Fibroblast of the aortic adventitia (primary cell): ENCODE measurements around the gene SCRN2. TPM values are rescaled to one million over a fixed set of nuclear protein-coding genes. Genes with fewer than 3 reads are reported as not detected.

ENCODE experiments used
- DNase-seq: peaks from one replicate; pipeline ENCODE4 v3.0.0-alpha.2; 2010; ENCODE audit warnings: low read depth
- H3K4me3 ChIP-seq: 2 replicates; pipeline ENCODE4 v1.5.1; 2011; ENCODE audit warnings: low read depth, mild to moderate bottlenecking, control low read depth, low read length, moderate library complexity
- total RNA-seq: library from RNA; depleted of rRNA; stranded (reverse); fragments of >200 nt; gene quantifications from 2 replicates; pipeline ENCODE4 v1.2.3, GENCODE V29; 2012; ENCODE audit warnings: low replicate concordance
- TF ChIP-seq, protein P1 (sequence below): IDR thresholded peaks from 2 replicates; pipeline ENCODE4 v1.5.1; 2011; ENCODE audit warnings: mild to moderate bottlenecking, low read length, control low read depth, inconsistent platforms; ENCODE audit not compliant: insufficient read depth

Gene SCRN2
- total RNA-seq, 1 donor: 14.7 TPM

DNA sequence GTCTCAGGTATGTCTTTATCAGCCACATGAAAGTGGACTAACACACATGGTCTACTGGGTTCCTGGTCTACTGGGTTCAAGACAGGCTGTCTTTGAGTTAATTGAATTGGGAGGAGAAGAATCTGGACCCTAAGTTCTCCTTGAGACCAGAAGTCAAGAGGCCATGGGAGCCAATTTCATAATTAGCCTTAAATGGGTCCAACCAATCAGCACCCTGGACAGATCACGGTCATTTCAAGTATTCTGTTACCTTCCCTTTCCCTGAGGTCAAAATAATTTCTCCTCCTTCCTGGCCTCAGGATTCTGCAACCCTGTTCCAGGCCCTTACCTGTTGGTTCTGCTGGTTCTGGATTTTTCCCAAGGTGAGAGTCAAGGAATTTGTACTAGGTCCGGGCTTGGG lies 43.3 kb downstream of the SCRN2 start:
- TF ChIP-seq, protein P1, sequence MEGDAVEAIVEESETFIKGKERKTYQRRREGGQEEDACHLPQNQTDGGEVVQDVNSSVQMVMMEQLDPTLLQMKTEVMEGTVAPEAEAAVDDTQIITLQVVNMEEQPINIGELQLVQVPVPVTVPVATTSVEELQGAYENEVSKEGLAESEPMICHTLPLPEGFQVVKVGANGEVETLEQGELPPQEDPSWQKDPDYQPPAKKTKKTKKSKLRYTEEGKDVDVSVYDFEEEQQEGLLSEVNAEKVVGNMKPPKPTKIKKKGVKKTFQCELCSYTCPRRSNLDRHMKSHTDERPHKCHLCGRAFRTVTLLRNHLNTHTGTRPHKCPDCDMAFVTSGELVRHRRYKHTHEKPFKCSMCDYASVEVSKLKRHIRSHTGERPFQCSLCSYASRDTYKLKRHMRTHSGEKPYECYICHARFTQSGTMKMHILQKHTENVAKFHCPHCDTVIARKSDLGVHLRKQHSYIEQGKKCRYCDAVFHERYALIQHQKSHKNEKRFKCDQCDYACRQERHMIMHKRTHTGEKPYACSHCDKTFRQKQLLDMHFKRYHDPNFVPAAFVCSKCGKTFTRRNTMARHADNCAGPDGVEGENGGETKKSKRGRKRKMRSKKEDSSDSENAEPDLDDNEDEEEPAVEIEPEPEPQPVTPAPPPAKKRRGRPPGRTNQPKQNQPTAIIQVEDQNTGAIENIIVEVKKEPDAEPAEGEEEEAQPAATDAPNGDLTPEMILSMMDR: no peak
- H3K4me3 ChIP-seq: no peak overlapping the region
- peak; percentile 19 for DNase-seq

DNA sequence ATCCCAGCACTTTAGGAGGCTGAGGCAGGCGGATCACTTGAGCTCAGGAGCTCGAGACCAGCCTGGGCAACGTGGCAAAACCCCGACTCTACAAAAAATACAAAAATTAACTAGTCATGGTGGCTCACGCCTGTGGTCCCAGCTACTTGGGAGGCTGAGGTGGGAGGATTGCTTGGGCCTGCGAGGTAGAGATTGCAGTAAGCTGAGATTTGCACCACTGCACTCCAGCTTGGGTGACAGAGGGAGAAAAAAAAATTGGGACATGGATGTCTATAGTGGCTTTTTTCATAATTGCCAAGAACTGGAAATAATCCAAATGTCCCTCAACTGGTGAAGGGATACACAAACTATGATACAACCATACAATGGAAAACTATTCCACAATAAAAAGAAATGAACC lies 48.1 kb downstream of the SCRN2 start:
- TF ChIP-seq, protein P1: no peak
- H3K4me3 ChIP-seq: no peak overlapping the region
- no peak for DNase-seq

DNA sequence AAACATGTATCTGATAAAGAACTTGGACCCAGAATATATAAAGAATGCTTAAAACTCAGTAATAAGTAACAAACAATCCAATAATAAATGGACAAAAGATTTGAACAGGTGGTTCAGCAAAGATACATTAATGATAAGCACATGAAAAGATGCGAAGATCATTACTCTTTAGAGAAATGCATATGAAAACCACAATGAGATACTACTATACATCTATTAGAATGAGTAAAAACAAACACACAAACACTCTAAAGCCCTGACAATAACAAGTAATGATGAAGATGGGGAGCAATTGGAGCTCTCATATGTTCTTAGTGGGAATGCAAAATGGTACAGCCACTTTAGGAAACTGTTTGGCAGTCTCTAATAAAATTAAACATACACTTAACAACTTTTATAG lies 48.6 kb downstream of the SCRN2 start:
- TF ChIP-seq, protein P1: no peak
- H3K4me3 ChIP-seq: no peak overlapping the region
- DNase-seq: no peak

DNA sequence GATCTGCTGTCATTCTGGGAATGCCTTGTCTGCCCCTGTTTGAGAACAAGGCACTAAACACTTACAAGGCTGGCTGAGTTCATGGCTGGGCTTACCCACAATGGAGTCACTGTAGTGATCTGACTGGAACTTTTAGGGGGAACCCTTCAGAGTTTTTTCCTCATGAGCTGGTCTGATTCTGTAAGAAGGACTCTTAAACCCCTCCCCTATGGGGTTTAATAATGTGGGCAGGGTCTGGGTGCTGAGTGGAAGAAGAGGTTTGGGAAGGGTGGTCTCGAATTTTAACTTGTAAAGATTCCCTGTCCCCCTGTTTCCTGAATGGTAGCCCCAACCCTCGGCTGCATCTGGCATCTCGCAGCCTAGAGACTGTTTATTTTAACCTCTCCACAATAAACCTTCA lies 50.0 kb downstream of the SCRN2 start:
- DNase-seq: no peak
- TF ChIP-seq, protein P1: no peak

DNA sequence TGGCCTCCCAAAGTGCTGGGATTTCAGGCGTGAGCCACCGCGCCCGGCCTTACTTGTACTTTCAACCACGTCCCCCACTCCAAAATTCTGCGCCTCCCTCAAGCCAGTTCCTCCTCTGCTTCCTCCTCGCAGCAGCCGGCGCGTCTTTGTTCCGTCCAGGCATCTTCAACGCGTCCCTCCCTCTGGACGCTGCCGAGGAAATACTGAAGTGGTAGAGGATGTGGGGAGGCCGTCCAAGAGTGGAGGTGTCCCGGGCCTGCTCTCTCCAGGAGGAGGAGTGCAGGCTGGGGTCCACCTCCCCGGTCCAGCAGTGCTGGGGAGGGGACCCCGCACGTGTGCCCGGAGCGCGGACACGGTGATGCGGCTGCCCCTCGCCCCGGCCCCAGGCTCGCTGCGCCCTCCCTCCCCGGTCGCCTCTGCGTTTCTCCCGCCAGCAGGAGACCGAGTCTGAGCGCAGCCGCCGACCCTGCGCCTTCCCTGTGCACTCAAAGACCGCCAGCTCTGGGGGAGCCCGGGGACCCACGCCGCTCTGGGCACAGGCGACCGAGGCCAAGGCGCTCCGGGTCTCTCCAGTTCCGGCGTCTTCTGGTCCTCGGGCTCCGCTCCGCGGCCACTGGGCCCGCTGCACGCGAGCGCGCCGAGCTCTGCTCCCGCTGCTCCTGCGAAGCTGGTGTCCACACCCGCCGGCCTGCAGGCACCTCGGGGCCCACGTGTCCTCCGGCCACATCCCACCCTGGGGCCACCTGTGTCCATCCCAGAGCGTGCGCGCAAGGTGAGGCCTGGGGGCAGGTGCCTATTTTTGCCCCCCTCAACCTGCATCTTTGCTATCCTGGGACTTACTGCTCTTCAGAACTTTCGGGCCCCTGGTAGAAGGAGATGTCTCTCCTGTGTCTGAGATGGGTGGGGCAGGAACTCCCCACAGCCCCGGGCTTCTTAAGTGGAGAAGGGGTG lies 51.2 kb downstream of the SCRN2 start:
- peak overlapping the region; percentile 48 for H3K4me3 ChIP-seq

More for the DNA sequence above, 50.0 kb downstream of the SCRN2 start:
- no peak overlapping the region for H3K4me3 ChIP-seq

More for the DNA sequence above, 51.2 kb downstream of the SCRN2 start:
- peak; percentile 34 for DNase-seq
- TF ChIP-seq, protein P1: peak; percentile 54

Other genes starting within 250 kb of the SCRN2 start
- gene KPNB1, start 191.4 kb downstream of the SCRN2 start, total RNA-seq: 473 and 851 TPM in 2 replicates
- 7.9 and 9.5 TPM in 2 replicates for gene TBKBP1, start 147.1 kb downstream of the SCRN2 start, total RNA-seq
- gene TBX21, start 108.0 kb downstream of the SCRN2 start, total RNA-seq: not detected in 2 replicates
- gene OSBPL7, start 19.5 kb downstream of the SCRN2 start, total RNA-seq: 4.6 and 6.1 TPM in 2 replicates
- 5.8 and 28.0 TPM in 2 replicates for gene MRPL10, start 9.7 kb downstream of the SCRN2 start, total RNA-seq
- 0.16 TPM in 1 of 2 replicates, not detected in the other for gene LRRC46, start 9.6 kb downstream of the SCRN2 start, total RNA-seq
- gene SP6, start 9.9 kb upstream of the SCRN2 start, total RNA-seq: 0.09 TPM in 1 of 2 replicates, not detected in the other
- gene SP2, start 55.0 kb upstream of the SCRN2 start, total RNA-seq: 0.08 and 3.7 TPM in 2 replicates
- gene PNPO, start 100.3 kb upstream of the SCRN2 start, total RNA-seq: 44.9 and 198 TPM in 2 replicates
- not detected in 2 replicates for gene PRR15L, start 116.6 kb upstream of the SCRN2 start, total RNA-seq
- gene CDK5RAP3, start 129.8 kb upstream of the SCRN2 start, total RNA-seq: 49.5 and 109 TPM in 2 replicates
- gene COPZ2, start 196.5 kb upstream of the SCRN2 start, total RNA-seq: 80.5 and 292 TPM in 2 replicates
- gene NFE2L1, start 207.1 kb upstream of the SCRN2 start, total RNA-seq: 103 and 413 TPM in 2 replicates